ENCODE data around the gene KCNN1. TPM values are rescaled to one million over a fixed set of nuclear protein-coding genes. Genes with fewer than 3 reads are reported as not detected.
"Not testable (repeated sequence)": the region's sequence is repeated elsewhere in the genome, so short reads cannot be mapped to it uniquely, and the experiment has no call there.

The KCNN1 gene
- polyA plus RNA-seq, 1 donor: 0.97 TPM

DNA sequence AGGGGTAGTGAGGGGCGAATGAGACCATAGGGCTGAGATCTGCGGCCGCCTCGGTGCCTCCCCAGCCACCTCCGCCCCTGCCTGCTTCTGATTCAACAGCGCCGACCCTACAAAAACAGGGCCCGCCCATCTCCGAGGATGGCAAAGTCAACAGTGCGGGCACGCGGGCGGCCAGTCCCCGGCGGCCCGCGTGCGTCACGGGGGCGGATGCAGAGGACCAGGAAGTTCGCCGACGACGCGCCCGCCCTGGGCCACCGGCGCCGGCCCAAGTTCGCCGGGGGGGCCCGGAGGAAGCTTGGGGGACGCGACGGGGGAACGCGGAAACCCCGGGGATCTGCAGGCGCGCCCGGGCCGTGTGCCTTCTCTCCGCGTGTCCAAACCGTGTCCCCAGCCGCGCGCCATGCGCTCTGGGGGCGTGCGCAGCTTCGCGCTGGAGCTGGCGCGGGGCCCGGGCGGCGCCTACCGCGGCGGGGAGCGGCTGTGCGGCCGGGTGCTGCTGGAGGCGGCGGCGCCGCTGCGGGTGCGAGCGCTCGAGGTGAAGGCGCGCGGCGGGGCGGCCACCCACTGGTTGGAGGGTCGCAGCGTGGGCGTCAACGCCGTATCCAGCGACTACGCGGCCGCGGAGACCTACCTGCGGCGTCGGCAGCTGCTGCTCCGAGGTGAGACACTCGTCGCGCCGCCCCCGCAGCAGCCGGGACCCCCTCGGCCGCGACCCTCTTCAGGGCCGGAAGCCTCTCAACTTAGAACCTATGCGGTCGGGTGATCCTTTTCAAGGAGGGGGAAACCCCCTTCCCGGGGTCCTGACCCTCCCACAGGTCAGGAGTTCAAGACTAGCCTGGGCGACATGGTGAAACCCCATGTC lies 34.2 kb downstream of the KCNN1 start:
- DNase-seq (ENCODE audit: low read depth): no peak

- no peak for DNase-seq (ENCODE audit: low read depth)
These were observed 35.0 kb downstream of the KCNN1 start for GRCh38 chr19:18001777-18002345.

DNA sequence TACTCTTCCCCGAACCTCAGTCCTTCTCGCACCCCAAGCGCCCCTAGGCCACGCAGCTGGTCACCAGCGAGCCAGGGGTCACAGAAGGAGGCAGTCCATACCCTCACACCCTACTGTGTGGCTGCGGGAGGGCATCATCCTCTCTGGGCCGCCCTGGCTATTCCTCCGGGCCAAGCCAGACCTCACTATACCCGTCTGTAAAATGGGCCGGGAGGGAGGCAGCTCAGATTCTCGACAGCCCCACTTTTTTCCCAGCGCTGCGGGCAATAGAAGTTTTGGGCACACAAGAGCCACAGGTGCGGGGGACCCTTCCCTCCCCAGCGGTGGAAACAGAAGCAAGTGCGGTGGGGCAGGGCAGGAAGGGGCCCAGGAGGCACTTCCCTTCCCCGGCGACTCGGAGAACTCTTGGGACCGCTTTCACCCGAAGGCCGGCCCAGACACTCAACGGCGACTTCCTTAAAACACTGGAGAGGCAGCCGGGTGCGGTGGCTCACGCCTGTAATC lies 35.5 kb downstream of the KCNN1 start:
- DNase-seq (ENCODE audit: low read depth): no peak

GRCh38 chr19:18005750-18006149 lies 38.8 kb downstream of the KCNN1 start:
- not testable (repeated sequence) for DNase-seq (ENCODE audit: low read depth)

DNA sequence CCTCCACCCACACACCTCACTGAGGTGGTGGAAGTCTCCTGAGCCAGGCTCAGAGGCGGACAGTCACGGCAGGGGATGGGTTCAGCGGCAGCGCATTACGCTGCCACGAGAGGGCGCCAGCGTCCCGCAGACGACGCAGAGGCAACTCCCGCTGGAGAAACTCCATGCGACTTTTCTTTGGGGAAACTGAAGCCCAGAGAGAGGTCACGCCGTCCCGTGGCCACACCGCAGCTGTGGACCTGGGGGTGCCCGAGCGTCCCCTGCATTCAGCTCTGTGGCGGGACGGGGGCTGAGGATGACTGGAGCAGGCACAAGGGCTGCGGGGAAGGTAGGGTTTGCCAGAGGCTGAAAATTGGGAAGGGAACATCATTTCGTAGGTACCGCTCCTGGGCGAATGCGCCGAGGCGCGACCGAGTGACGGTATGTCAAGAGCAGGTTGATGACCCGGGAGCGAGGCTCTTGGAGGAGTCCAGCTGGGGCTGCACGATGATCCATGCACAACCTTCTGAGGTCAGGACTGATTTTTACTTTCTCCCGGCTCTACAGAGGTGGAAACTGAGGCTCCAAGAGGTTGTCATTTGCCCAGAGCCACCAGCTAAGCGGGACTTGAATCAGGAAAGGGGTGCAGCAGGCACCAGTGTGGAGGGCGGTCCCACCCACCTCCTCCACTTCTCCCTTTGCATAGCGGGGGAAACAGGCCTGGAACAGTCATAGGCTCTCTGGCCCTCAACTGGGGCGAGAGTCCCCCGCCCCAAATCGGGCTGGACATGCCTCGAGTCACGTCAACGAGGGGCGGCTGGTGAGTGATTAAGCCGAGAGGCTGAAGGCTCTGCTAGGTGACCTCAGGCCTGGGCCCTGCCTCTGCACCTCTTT lies 40.4 kb downstream of the KCNN1 start:
- peak; percentile 69 for DNase-seq (ENCODE audit: low read depth)

DNA sequence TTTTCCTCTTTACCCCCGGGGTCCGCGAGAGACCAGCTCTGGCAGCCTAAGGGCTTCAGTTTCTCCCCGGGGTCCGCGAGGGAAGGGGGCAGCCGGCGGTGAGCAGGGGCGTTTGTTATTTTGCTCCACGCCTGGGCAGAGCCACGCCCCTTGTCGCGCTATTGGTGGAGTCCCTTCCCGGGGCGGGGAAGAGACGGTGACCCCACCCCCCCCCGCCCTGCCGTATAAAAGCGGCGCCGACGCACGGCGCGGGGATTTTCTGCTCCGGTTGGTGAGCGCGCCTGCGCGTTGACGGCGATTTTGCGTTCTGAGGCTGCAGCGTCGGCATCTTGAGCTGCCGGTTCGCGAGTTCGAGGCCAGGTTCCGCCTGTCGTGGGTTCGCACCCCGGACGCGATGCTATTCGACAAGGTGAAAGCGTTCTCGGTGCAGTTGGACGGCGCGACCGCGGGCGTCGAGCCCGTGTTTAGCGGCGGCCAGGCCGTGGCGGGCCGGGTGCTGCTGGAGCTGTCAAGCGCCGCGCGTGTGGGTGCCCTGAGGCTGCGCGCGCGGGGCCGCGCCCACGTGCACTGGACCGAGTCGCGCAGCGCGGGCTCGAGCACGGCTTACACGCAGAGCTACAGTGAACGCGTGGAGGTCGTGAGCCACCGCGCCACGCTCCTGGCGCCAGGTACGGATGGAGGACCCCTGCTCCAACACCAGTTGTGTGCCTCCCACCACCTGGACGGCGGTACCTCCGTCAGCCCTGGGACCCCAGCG lies 41.2 kb downstream of the KCNN1 start, which contains the start of gene ARRDC2:
Gene ARRDC2 (plus strand): TSS at position 254 of the 757 bp plus-strand sequence. CDS start 141 bp downstream, at position 395.
- peak; percentile 82 for DNase-seq (ENCODE audit: low read depth)

DNA sequence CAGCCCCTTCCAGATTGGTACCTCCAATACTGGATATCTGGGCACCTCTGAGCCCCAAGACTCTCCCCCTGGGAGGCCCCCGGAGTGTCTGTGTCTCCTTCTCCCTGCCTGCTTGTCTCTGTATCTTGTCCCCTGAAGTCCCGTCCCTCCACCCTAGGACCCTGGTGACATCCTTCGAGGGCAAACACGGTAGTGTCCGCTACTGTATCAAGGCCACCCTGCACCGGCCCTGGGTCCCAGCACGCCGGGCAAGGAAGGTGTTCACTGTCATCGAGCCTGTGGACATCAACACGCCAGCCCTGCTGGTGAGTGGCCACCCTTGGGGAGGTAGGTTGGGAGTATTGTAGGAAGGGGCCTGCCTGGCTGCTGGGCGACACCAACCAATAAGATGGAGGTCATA lies 41.9 kb downstream of the KCNN1 start:
- DNase-seq (ENCODE audit: low read depth): no peak

- DNase-seq (ENCODE audit: low read depth): no peak
These were observed 42.6 kb downstream of the KCNN1 start for GRCh38 chr19:18009412-18010066.

GRCh38 chr19:18010149-18010548 lies 43.2 kb downstream of the KCNN1 start:
- DNase-seq (ENCODE audit: low read depth): no peak

- DNase-seq (ENCODE audit: low read depth): no peak
These were observed 46.6 kb downstream of the KCNN1 start for GRCh38 chr19:18013210-18014111.

DNA sequence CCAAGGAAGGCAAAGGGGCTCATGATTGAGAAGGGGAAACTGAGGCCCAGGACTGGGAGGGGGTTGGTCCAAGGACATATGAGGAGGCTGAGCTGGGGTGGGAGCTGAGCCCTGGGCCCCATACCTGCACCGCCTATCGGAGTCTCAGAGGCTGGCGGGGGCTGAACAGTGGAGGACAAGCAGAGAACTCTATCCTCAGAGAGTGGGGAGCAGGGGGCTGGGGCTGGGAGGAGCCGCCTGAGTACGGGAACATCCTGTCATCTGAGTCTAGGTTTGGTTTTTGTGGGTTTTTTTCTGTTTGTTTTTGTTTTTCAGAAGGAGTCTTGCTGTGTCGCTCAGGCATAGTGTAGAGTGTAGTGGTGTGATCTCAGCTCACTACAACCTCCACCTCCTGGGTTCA lies 47.3 kb downstream of the KCNN1 start:
- no peak for DNase-seq (ENCODE audit: low read depth)

GRCh38 chr19:18016209-18016910 lies 49.5 kb downstream of the KCNN1 start:
- DNase-seq (ENCODE audit: low read depth): no peak

DNA sequence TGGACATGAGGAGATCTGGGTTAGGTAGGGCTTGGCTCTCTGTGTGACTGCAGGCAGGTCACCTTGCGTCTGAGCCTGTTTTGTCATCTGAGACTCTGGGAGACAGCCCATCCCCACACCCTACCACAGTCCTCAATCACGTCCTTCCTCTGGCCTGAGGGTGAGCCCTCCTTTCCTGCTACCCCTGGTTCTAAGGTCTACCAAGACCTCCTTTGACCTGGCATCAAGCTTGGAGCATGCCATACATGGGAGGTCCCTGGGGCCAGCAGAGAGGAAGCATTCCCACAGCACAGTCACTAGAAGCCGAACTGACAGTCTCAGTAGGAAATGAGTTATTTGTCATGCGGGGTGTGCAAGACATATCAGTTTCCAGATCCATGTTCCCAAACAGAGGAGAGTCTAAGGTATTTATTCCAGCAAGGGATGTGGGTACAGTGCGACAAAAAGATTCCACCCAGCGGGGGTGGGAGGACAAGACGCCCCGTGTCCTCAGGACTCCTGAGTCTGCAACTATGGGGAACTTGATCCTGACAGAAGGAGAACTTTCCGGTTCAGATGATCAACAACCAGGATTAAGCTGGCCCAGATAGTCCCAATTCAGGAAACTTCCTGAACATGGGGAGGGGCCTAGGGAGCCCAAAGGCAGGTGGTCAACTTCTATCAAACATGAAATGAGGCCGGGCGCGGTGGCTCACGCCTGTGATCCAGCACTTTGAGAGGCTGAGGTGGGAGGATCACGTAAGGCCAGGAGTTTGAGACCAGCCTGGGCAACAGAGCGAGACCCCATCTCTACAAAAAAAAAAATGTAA lies 50.6 kb downstream of the KCNN1 start:
- DNase-seq (ENCODE audit: low read depth): no peak

DNA sequence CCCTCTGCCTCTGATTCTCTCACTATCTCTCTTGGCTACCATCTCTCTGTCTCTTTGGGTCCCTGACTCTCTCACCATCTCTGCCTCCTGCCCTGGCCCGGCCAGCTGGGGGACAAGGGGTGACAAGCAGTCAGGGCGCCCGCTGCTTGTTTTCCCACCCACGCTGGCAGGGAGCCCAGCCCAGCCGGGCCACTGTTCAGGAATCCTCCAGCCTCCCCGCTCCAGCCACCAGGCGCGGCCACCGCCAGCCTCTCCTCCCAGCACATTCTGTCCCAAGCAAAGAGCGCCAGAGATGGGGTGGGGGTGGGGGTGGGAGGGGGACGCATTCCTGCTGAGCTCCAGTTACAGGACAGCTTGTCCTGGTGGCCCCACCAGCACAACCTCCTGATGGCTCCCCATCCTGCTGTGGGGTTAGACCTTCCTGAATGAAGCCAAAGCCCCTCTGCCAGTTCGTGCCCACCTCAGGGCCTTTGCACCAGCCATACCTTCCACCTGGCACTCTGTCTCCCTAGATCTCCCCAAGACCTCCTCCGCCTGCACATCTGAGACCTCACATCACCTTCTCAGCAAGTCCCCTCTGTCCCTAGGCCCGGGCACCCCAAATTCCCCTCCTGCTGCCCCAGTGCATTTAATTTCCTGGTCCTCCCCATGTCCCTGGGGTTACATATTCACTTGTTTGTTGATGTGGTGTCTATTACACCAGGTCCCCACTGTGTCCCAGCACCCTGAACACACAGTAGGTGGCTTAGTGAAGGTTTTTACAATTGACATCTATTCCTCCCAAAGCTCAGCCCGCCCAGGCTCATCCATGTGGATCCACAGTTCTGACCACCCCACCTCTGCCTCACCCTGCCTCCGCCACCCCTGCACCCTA lies 53.5 kb downstream of the KCNN1 start:
- no peak for DNase-seq (ENCODE audit: low read depth)

DNA sequence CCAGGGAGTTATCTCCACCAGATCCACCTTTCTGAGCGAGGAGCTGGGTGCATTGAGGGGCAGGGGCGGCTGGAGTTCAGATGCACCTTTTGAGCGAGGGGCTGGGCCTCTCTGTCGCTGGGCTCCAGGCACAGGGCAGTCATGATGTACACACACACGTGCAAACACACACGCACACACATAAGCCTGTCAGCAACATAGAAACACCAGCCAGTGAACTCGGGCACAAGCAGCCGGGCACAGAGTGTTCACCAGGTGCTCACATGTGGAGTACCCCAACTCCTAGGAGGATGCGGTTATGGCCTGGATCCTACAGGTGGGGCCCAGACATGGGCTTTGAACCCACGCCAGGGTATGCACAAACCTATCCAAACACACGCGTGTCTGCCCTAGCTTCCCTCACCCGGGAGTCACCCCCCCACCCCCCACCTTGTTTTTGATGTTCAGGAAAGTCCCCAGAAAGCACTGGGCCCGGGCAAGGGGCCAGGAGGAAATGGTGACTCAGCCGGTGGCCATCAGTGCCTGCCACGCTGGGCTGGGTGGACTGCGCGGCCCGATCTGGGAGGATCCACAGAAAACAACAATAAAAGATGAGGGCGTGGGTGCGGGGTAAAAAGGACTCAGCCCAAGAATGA lies 54.3 kb downstream of the KCNN1 start:
- no peak for DNase-seq (ENCODE audit: low read depth)

- no peak for DNase-seq (ENCODE audit: low read depth)
These were observed 56.8 kb downstream of the KCNN1 start for GRCh38 chr19:18023622-18024251.
